Right lobe of liver (tissue), 4 donors: ENCODE results near the gene HPDL.
"Not testable (repeated sequence)": the region's sequence is repeated elsewhere in the genome, so short reads cannot be mapped to it uniquely, and the experiment has no call there.

Experiments
- CTCF ChIP-seq, 4 donors: fragments of 200-600 bp in 3 of 4; fragments of 450-650 bp in 1 of 4; IDR thresholded peaks; one replicate each; pipeline versions ENCODE4 v1.5.1 to v1.8.0; 2016 to 2022; ENCODE audit warnings: antibody characterized with exemption in 4 of 4, mild to moderate bottlenecking in 2 of 4
- POLR2A ChIP-seq: fragments of 450-650 bp; IDR thresholded peaks from one replicate; pipeline ENCODE4 v1.6.1; 2017; ENCODE audit warnings: antibody characterized with exemption, mild to moderate bottlenecking
- donor health status: DM: no; HTN: no; CAD: no.
- donor health status: DM: no; HTN: no; CAD: no.
- donor health status: DM: no; HTN: yes; CAD: no.

- TF ChIP-seq CTCF (IDR thresholded peaks at IDR 0.05); POLR2A: not testable (repeated sequence)
Observed at GRCh38 chr1:45291002-45291401, 35.7 kb upstream of the HPDL start.
